IMR-90 (cell line): Measurements from ENCODE around the gene CARD10.

Source experiments
- CEBPB ChIP-seq: IDR thresholded peaks from 2 replicates; pipeline ENCODE4 v1.6.1; 2012; ENCODE audit warnings: low read depth, low read length, improper control_type of control experiment
- CTCF ChIP-seq: conservative IDR thresholded peaks from 2 replicates; pipeline ENCODE4 v1.5.1; 2012; ENCODE audit warnings: mild to moderate bottlenecking, low read depth, low read length, improper control_type of control experiment
- MAFK ChIP-seq: IDR thresholded peaks from 2 replicates; pipeline ENCODE4 v1.6.1; 2012; ENCODE audit warnings: low read depth, low read length, improper control_type of control experiment
- POLR2A ChIP-seq: IDR thresholded peaks from 2 replicates; pipeline ENCODE4 v1.6.1; 2012; ENCODE audit warnings: mild to moderate bottlenecking, low read depth, low read length
- RFX5 ChIP-seq: IDR thresholded peaks from 2 replicates; pipeline ENCODE4 v1.8.0; 2012; ENCODE audit warnings: low read depth, mild to moderate bottlenecking, low read length, moderate library complexity

- no peak for TF ChIP-seq CTCF
- TF ChIP-seq POLR2A, result no peak
- TF ChIP-seq CEBPB, result no peak
- no peak for TF ChIP-seq MAFK
- TF ChIP-seq RFX5, result no peak
Measured at GRCh38 chr22:37535159-37535558, 15.9 kb upstream of the CARD10 start.
